ENCODE results near the gene DCANP1. TPM values are rescaled to one million over a fixed set of nuclear protein-coding genes. Genes with fewer than 3 reads are reported as not detected.

Gene DCANP1
- total and polyA plus RNA-seq, 2 of the 13 experiments (the other 11 are each of a cell fraction or from before 2014, with no cell fraction given): not detected

- TF ChIP-seq ZNF598 (CRISPR knock-in tag; IDR thresholded peaks at IDR 0.05; ENCODE audit: borderline replicate concordance) (no peak), REPIN1 (CRISPR knock-in tag; IDR thresholded peaks at IDR 0.05; ENCODE audit: borderline replicate concordance, low read depth) (peak; percentile 78), FOXP1 (IDR thresholded peaks at IDR 0.05) (no peak), FOXP1 (CRISPR knock-in tag; IDR thresholded peaks at IDR 0.05) (peak; percentile 86), TEAD3 (CRISPR knock-in tag; optimal IDR thresholded peaks at IDR 0.05; ENCODE audit: borderline replicate concordance) (no peak), KAT2B (IDR thresholded peaks at IDR 0.05; ENCODE audit: borderline replicate concordance, low read depth, low read length) (no peak), IRX3 (CRISPR knock-in tag; IDR thresholded peaks at IDR 0.05; ENCODE audit: borderline replicate concordance, low read depth) (no peak), ZFX (CRISPR knock-in tag; IDR thresholded peaks at IDR 0.05; ENCODE audit: low read depth) (peak; percentile 89), ZNF772 (CRISPR knock-in tag; IDR thresholded peaks at IDR 0.05) (no peak), HNRNPH1 (optimal IDR thresholded peaks at IDR 0.05; ENCODE audit: low read depth, low read length) (no peak), PHB2 (IDR thresholded peaks at IDR 0.05; ENCODE audit: partially characterized antibody) (no peak), RFX1 (IDR thresholded peaks at IDR 0.05) (no peak; the same call in 1 of the 2 replicates), ZNF709 (CRISPR knock-in tag; IDR thresholded peaks at IDR 0.05) (no peak), NR0B2 (CRISPR knock-in tag; IDR thresholded peaks at IDR 0.05) (no peak), TFDP1 (CRISPR knock-in tag; IDR thresholded peaks at IDR 0.05; ENCODE audit: borderline replicate concordance) (no peak), ZNF367 (CRISPR knock-in tag; IDR thresholded peaks at IDR 0.05; ENCODE audit: borderline replicate concordance) (no peak), ZNF761 (CRISPR knock-in tag; conservative IDR thresholded peaks at IDR 0.05) (no peak; the same call in 1 of the 2 replicates), GZF1 (CRISPR knock-in tag; IDR thresholded peaks at IDR 0.05) (no peak), CEBPB (IDR thresholded peaks at IDR 0.05; ENCODE audit: borderline replicate concordance, low read depth, low read length) (peak; percentile 99), MBNL3 (CRISPR knock-in tag; conservative IDR thresholded peaks at IDR 0.05) (no peak), LCORL (IDR thresholded peaks at IDR 0.05) (no peak), LCORL (CRISPR knock-in tag; IDR thresholded peaks at IDR 0.05) (peak; percentile 89), MED13 (CRISPR knock-in tag; IDR thresholded peaks at IDR 0.05) (peak; percentile 90), CREB1 (IDR thresholded peaks at IDR 0.05) (no peak), CREB1 (CRISPR knock-in tag; IDR thresholded peaks at IDR 0.05) (no peak), GLI4 (CRISPR knock-in tag; IDR thresholded peaks at IDR 0.05; ENCODE audit: borderline replicate concordance) (no peak), NFRKB (IDR thresholded peaks at IDR 0.05) (no peak)
- TF ChIP-seq, protein P1, sequence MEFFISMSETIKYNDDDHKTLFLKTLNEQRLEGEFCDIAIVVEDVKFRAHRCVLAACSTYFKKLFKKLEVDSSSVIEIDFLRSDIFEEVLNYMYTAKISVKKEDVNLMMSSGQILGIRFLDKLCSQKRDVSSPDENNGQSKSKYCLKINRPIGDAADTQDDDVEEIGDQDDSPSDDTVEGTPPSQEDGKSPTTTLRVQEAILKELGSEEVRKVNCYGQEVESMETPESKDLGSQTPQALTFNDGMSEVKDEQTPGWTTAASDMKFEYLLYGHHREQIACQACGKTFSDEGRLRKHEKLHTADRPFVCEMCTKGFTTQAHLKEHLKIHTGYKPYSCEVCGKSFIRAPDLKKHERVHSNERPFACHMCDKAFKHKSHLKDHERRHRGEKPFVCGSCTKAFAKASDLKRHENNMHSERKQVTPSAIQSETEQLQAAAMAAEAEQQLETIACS (CRISPR knock-in tag; IDR thresholded peaks at IDR 0.05): no peak
- TF ChIP-seq, protein P2, sequence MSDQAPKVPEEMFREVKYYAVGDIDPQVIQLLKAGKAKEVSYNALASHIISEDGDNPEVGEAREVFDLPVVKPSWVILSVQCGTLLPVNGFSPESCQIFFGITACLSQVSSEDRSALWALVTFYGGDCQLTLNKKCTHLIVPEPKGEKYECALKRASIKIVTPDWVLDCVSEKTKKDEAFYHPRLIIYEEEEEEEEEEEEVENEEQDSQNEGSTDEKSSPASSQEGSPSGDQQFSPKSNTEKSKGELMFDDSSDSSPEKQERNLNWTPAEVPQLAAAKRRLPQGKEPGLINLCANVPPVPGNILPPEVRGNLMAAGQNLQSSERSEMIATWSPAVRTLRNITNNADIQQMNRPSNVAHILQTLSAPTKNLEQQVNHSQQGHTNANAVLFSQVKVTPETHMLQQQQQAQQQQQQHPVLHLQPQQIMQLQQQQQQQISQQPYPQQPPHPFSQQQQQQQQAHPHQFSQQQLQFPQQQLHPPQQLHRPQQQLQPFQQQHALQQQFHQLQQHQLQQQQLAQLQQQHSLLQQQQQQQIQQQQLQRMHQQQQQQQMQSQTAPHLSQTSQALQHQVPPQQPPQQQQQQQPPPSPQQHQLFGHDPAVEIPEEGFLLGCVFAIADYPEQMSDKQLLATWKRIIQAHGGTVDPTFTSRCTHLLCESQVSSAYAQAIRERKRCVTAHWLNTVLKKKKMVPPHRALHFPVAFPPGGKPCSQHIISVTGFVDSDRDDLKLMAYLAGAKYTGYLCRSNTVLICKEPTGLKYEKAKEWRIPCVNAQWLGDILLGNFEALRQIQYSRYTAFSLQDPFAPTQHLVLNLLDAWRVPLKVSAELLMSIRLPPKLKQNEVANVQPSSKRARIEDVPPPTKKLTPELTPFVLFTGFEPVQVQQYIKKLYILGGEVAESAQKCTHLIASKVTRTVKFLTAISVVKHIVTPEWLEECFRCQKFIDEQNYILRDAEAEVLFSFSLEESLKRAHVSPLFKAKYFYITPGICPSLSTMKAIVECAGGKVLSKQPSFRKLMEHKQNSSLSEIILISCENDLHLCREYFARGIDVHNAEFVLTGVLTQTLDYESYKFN (CRISPR knock-in tag; conservative IDR thresholded peaks at IDR 0.05): peak; percentile 84
Measured at GRCh38 chr5:135482381-135482933, 35.3 kb upstream of the DCANP1 start (continued).

Measured in HepG2 (cell line).